Ureter (tissue), 1 donor: ENCODE measurements around the gene ANKRD31. TPM values are rescaled to one million over a fixed set of nuclear protein-coding genes. Genes with fewer than 3 reads are reported as not detected.
"Not testable (repeated sequence)": the region's sequence is repeated elsewhere in the genome, so short reads cannot be mapped to it uniquely, and the experiment has no call there.

Source experiments
- DNase-seq: peaks from one replicate; pipeline ENCODE4 v3.0.0-alpha.2; 2020; ENCODE audit warnings: low spot score
- total RNA-seq: library from RNA; stranded (reverse); gene quantifications from one replicate; pipeline ENCODE4 v1.2.4, GENCODE V29; 2023
- donor health status: DM: yes; HTN: yes; CAD: no.

ANKRD31 gene
- total RNA-seq, 1 donor from 2014 or later, result 1.0 TPM

- no peak for DNase-seq
These were observed 11.2 kb downstream of the ANKRD31 start for GRCh38 chr5:75225506-75225905.

- DNase-seq, result not testable (repeated sequence)
These were observed 15.9 kb downstream of the ANKRD31 start for GRCh38 chr5:75220787-75221186.

GRCh38 chr5:75214928-75215327 lies 21.8 kb downstream of the ANKRD31 start:
- no peak for DNase-seq

- DNase-seq, result no peak
These were observed 22.3 kb downstream of the ANKRD31 start for GRCh38 chr5:75214409-75214808.

- no peak for DNase-seq
These were observed 33.1 kb downstream of the ANKRD31 start for GRCh38 chr5:75203604-75204003.

- DNase-seq, result no peak
These were observed 33.7 kb downstream of the ANKRD31 start for GRCh38 chr5:75202935-75203334.

GRCh38 chr5:75200776-75201175 lies 35.9 kb downstream of the ANKRD31 start:
- DNase-seq, result no peak

GRCh38 chr5:75199946-75200345 lies 36.7 kb downstream of the ANKRD31 start:
- no peak for DNase-seq

- DNase-seq, result no peak
These were observed 37.6 kb downstream of the ANKRD31 start for GRCh38 chr5:75199071-75199470.

GRCh38 chr5:75197745-75198144 lies 38.9 kb downstream of the ANKRD31 start:
- DNase-seq, result no peak

GRCh38 chr5:75192804-75193203 lies 43.9 kb downstream of the ANKRD31 start:
- no peak for DNase-seq

GRCh38 chr5:75192264-75192663 lies 44.4 kb downstream of the ANKRD31 start:
- no peak for DNase-seq

- DNase-seq, result no peak
These were observed 46.5 kb downstream of the ANKRD31 start for GRCh38 chr5:75190227-75190626.

- DNase-seq, result no peak
These were observed 47.3 kb downstream of the ANKRD31 start for GRCh38 chr5:75189353-75189752.

GRCh38 chr5:75185763-75186162 lies 50.9 kb downstream of the ANKRD31 start:
- no peak for DNase-seq

GRCh38 chr5:75176009-75176408 lies 60.7 kb downstream of the ANKRD31 start:
- not testable (repeated sequence) for DNase-seq

- DNase-seq, result not testable (repeated sequence)
These were observed 61.8 kb downstream of the ANKRD31 start for GRCh38 chr5:75174872-75175271.

GRCh38 chr5:75169516-75169915 lies 67.2 kb downstream of the ANKRD31 start:
- no peak for DNase-seq

GRCh38 chr5:75168026-75168735 lies 68.5 kb downstream of the ANKRD31 start:
- DNase-seq, result no peak

- DNase-seq, result no peak
These were observed 69.3 kb downstream of the ANKRD31 start for GRCh38 chr5:75167345-75167744.

- DNase-seq, result not testable (repeated sequence)
These were observed 75.2 kb downstream of the ANKRD31 start for GRCh38 chr5:75161508-75161907.

GRCh38 chr5:75156585-75156984 lies 80.1 kb downstream of the ANKRD31 start:
- DNase-seq, result no peak

GRCh38 chr5:75152860-75153259 lies 83.8 kb downstream of the ANKRD31 start:
- no peak for DNase-seq

GRCh38 chr5:75148051-75148450 lies 88.6 kb downstream of the ANKRD31 start:
- no peak for DNase-seq
